ENCODE data around the gene MED31.
"Not testable (repeated sequence)": the region's sequence is repeated elsewhere in the genome, so short reads cannot be mapped to it uniquely, and the experiment has no call there.

The MED31 gene

GRCh38 chr17:6655732-6656361 lies 4.4 kb upstream of the MED31 start:
- DNase-seq (ENCODE audit: low spot score) = not testable (repeated sequence)

- peak; percentile 80 for DNase-seq (ENCODE audit: low spot score)
Observed at GRCh38 chr17:6654841-6655731, 3.7 kb upstream of the MED31 start.

- DNase-seq (ENCODE audit: low spot score) = peak; percentile 52
Observed at GRCh38 chr17:6651919-6652452, 581 bp upstream of the MED31 start.

- peak; percentile 35 for DNase-seq (ENCODE audit: low spot score)
Observed at GRCh38 chr17:6648181-6648580, 3.2 kb downstream of the MED31 start.

- peak; percentile 28 for DNase-seq (ENCODE audit: low spot score)
Observed at GRCh38 chr17:6643451-6644125, 7.8 kb downstream of the MED31 start.

DNA sequence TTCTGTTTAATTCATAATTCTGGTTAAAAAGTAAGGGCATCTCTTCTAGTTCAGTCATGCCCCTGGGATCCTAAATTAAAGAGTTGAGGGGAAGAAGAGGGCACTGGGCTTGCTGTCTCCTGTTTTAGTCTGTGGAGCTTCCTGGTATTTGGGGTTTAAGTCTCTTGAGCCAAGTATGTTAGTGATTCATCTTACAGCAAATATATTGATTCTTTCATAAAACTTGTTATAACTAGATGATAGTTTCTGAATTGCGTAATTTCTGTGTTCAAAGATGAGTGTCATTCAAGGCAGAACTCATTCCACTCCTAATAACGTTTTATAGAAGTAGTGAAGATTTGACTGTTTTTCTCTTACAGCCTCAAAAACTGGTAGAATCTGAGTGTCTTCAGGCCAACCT lies 8.8 kb downstream of the MED31 start:
- DNase-seq (ENCODE audit: low spot score) = no peak

DNA sequence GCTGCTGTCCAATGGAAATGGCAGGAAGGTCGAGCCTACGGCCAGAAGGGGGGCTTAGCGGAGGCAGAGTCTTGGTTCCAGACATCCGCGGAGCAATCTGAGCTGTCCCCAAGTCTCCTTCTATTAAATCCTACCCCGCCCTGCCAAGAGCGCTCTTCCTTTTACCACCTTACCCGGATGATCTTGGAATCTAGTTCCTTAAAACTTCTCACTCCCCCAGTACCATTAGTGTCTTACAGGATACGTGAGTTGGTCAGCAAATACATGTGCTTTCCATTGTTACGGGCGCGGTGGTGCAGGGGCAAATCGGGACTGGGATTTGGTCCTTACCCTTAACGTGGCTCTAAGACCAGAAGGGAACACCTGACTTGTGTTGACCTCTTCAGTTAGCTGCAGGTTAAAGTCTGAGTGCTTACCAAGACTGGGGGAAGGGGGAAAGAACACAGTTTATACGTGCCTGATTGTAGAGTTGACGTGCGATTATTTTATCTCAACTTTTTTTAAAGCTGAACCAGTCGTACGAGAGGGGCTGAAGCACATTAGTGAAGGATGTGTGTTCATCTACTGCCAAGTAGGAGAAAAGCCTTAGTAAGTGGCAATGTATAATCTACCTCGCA lies 10.1 kb downstream of the MED31 start:
- DNase-seq (ENCODE audit: low spot score) = no peak

DNA sequence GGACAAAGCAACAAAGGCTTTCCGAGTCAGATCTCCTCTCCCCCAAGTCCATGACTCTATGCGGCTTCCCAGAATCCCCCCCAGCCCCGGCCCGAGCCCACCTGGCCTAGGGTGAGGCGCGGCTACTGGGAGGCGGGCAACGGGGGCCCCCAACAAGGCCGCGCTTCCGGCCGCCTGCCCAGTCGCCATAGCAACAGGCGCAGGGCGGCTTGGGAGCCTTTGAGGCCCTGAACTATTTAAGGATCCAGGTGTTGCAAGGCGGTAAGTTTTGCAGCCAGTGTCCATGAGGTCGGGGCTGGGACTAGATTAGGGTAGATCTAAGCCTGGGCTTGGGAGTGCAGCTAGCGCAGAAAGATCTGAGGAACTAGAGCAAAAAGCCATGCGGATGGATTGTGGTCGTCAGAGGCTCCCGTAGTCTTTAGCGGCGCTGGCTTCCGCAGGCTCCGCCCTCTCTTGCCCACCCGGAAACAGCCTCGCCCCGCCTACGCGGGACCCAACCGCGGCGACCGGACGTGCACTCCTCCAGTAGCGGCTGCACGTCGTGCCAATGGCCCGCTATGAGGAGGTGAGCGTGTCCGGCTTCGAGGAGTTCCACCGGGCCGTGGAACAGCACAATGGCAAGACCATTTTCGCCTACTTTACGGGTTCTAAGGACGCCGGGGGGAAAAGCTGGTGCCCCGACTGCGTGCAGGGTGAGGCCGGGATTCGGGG lies 10.7 kb downstream of the MED31 start, which contains the start of the genes KIAA0753 and TXNDC17:
TSS of gene KIAA0753 (minus strand) at position 176 of the 711 bp plus-strand sequence. CDS start 5,608 bp downstream, outside the sequence.
TSS of gene TXNDC17 (plus strand) at position 525 of the 711 bp plus-strand sequence. CDS start at position 548, 23 bp downstream.
- DNase-seq (ENCODE audit: low spot score) = peak; percentile 94

DNA sequence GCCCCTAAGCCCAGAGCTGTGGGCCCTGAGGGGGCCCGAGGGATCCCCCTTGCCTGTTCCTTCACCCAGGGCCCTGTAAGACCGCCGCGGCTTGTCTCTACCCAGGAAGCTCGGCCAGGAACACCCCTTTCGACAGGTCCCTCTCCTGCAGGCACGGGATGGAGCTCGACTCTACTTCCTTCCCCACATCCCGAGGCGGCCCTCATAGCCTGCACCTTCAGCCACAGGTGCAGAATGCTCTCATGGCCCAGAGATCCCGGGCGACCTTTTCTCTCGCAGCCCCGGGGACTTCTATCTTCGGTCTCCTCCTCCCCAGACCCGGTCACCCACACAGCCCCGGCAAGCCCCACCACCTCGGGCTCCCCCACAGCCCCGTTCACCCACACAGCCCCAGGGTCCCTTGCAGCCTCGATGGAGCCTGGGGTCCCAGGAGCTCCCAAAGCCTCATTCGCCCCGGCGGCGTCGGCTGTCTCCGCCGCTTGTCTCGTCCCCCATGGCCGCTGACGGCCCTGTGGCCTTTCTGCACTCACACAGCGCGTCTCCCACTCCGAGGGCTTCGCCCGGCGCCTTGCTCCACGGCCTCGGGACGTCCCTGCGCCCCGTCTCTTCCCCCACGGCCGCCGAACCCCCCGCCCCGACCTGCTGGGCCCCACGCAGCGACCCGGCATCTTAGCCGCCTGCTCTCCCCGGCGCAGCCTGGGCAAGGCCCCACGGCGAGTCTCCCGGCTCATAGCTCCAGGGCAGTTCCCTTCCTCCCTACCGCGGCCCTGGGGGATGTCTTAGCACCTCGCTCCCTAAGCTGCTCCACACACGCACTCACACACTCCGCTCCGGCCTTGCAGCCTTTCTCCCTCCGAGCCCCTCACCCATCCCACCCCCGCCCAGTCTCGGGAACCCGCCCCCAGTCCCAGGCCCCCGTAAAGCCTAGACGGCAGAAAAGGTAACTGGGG lies 11.5 kb downstream of the MED31 start:
- peak; percentile 51 for DNase-seq (ENCODE audit: low spot score)

DNA sequence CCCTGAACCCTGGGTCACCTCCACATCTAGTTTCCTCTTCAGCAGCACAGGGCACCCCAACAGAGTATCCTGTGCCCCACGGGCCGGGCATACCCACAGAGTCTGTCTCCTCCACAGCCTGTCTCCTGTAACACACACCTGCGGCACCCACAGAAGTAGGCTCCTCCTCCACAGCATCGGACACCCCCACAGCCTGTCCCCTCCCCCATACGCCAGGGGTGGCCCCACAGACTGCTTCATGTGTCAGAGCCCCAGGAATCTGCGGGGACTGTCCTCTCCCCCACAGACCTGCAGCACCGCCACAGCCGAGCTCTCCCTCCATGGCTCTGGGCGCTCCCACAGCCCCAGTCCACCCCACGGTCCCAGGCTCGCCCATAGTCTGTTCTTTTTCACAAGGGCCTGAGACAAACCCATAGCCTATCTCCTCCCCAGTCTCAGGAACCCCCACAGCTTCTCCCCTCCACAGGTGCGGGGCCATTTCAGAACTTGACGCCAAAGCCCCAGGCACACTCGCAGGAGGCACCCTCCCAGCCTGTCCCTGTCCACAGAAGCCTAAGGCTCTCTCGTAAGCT lies 12.3 kb downstream of the MED31 start:
- DNase-seq (ENCODE audit: low spot score) = peak; percentile 11

DNA sequence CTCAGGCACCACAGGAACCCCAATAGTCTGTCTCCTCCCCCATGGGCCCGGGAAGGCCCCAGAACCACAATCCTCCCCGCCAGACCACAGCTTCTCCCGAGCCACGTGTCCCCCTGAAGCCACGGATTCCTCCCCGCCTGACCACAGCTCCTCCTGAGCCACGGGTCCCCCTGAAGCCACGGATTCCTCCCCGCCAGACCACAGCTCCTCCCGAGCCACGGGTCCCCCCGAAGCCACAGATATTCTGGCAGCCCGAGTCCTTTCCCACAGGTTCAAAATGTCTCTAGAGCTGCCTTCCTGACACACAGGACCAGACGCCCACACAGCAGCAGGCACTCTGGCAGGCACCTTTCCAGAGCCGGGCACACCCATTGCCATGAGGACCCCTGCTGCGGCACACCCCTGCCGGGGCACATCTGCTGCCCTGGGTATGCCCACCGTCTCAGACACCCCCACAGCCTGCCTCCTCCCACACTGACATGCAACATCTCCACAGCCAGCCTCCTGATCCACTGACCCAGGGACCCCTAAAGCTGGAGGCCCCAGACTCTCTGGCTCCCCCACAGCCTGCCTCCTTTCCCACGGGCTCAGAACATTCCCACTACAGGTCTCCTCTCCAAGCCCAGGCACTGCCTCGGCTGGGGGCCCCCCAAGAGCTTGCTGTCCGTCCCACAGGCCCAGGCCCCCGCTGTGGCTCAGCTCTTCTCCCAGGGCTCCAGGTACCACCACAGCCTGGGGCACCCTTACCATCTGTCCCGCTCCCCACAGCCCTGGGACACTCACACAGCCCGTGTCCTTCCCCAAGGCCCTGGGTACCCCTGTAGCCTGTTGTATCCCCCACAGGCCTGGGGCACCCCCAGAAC lies 13.1 kb downstream of the MED31 start:
- no peak for DNase-seq (ENCODE audit: low spot score)

DNA sequence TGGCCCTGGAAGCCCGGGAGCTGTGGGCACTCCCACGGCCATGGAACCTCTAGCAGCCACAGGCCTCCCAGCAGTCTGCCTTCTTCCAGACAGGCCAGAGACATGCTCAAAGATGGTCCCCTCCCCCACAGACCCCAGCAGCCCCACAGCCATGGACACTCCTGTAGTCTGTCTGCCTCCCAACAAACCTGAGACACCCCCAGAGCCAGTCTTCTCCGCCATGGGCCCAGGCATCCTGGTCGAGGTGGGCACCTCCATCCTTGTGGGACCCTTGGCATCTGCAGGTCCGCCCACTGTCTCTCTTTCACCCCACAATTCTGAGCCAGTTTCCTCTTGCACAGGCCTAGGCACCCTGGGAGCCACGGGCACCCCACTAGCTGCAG lies 14.0 kb downstream of the MED31 start:
- no peak for DNase-seq (ENCODE audit: low spot score)

DNA sequence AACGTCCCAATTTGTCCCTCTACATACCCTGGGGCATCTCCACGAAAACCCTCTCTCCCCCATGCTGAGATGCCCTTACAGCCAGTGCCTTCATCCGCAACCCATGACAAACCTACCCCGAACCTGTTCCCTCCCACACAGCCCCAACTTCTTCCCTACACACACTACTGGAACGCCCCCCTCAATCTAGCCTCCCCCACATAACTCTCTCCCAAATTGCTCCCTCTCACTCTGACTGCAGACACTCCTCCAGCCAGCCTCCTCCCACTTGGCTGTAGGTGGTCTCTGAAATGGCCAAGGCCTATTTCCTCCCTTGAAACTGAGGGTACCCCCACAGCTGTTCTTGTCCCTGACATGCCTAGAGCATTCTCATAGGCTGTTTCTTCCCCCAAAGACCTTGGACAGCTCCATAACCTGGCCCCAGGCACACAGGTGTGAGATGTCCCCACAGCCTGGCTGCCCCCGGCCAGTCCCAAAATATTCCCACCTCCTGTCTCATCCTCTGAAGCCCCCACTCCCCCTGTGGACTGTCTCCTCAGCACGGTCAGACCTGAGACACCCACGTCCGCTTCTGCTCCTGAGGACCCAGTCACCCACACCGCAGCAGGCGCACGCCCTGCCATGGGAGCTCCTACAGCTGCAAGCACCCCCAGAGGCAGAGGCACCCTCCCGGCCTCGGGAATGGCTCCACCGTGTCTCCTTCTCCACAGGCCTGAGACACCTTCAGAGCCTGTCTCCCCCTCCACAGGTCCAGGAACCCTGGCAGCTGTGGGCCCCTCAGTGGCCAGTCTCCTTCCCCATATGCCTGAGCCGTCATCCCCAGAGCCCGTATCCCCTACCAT lies 14.6 kb downstream of the MED31 start:
- DNase-seq (ENCODE audit: low spot score) = no peak

GRCh38 chr17:6636105-6636504 lies 15.3 kb downstream of the MED31 start:
- DNase-seq (ENCODE audit: low spot score) = no peak

DNA sequence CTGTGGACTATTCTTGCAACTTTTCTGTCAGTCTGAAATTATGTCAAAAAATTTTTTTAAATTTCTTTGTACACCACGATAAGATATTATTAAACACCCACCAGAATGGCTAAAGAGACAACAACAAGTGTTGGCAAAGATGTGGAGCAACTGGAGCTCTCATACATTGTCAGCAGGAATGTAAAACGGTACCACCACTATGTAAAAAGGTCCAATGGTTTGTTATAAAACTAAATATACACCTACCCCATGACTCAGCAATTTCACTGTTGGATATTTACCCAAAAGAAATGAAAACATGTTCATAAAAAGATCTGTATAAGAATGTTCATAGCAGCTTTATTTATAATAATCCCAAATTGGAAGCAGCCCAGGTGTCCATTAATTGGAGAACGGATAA lies 18.1 kb downstream of the MED31 start:
- no peak for DNase-seq (ENCODE audit: low spot score)

GRCh38 chr17:6632530-6632929 lies 18.9 kb downstream of the MED31 start:
- DNase-seq (ENCODE audit: low spot score) = no peak

- no peak for DNase-seq (ENCODE audit: low spot score)
Observed at GRCh38 chr17:6630390-6630789, 21.0 kb downstream of the MED31 start.

GRCh38 chr17:6627019-6627418 lies 24.4 kb downstream of the MED31 start:
- peak; percentile 41 for DNase-seq (ENCODE audit: low spot score)
